HCT116 (cell line): ENCODE results near the gene GJC1.

Source experiments
- EZH2 ChIP-seq: fragments of 200-600 bp; sonication (generic); IDR thresholded peaks from 2 replicates; pipeline ENCODE4 v1.6.1; 2017; ENCODE audit warnings: antibody characterized with exemption, mixed run types
- POLR2A ChIP-seq: IDR thresholded peaks from 2 replicates; pipeline ENCODE4 v1.7.0; 2011; ENCODE audit warnings: borderline replicate concordance; ENCODE audit not compliant: insufficient read depth, insufficient read length; ENCODE audit errors: extremely low read depth
- POLR2AphosphoS5 ChIP-seq: IDR thresholded peaks from 2 replicates; pipeline ENCODE4 v1.6.1; 2011; ENCODE audit warnings: mild to moderate bottlenecking, low read depth, low read length, moderate library complexity
- RAD21 ChIP-seq: IDR thresholded peaks from 2 replicates; pipeline ENCODE4 v1.6.1; 2012; ENCODE audit warnings: low read depth, mild to moderate bottlenecking
- SIN3A ChIP-seq: IDR thresholded peaks from 2 replicates; pipeline ENCODE4 v1.6.1; 2012; ENCODE audit warnings: low read depth
- SP1 ChIP-seq: IDR thresholded peaks from 2 replicates; pipeline ENCODE4 v1.6.1; 2012; ENCODE audit warnings: low read depth
- SRF ChIP-seq: IDR thresholded peaks from 2 replicates; pipeline ENCODE4 v1.6.1; 2012; ENCODE audit warnings: low read depth
- TCF7L2 ChIP-seq: IDR thresholded peaks from 2 replicates; pipeline ENCODE4 v1.7.0; 2011; ENCODE audit warnings: borderline replicate concordance, inconsistent platforms; ENCODE audit not compliant: insufficient read depth, insufficient read length; ENCODE audit errors: extremely low read depth
- YY1 ChIP-seq: IDR thresholded peaks from 2 replicates; pipeline ENCODE4 v1.6.1; 2011; ENCODE audit warnings: low read length, low read depth, moderate library complexity, mild to moderate bottlenecking; ENCODE audit not compliant: insufficient replicate concordance; ENCODE audit errors: extremely low read depth
- TF ChIP-seq, protein P1 (sequence below), 3 experiments: fragments of 200-600 bp in 1 of 3; sonication (generic) in 1 of 3; IDR thresholded peaks in 2 of 3; conservative IDR thresholded peaks in 1 of 3; 2 replicates each; pipeline ENCODE4 v1.5.1; 2012 to 2017; ENCODE audit warnings: low read depth in 2 of 3, low read length in 2 of 3, antibody characterized with exemption in 1 of 3, borderline replicate concordance in 1 of 3, control low read depth in 1 of 3, mild to moderate bottlenecking in 1 of 3, mixed read lengths in 1 of 3, mixed run types in 1 of 3, moderate library complexity in 1 of 3; ENCODE audit not compliant: insufficient read depth in 1 of 3
- TF ChIP-seq, protein P2 (sequence below): IDR thresholded peaks from 2 replicates; pipeline ENCODE4 v1.6.1; 2012

GRCh38 chr17:44831371-44831770 lies 1.3 kb upstream of the GJC1 start:
- TF ChIP-seq, protein P1, sequence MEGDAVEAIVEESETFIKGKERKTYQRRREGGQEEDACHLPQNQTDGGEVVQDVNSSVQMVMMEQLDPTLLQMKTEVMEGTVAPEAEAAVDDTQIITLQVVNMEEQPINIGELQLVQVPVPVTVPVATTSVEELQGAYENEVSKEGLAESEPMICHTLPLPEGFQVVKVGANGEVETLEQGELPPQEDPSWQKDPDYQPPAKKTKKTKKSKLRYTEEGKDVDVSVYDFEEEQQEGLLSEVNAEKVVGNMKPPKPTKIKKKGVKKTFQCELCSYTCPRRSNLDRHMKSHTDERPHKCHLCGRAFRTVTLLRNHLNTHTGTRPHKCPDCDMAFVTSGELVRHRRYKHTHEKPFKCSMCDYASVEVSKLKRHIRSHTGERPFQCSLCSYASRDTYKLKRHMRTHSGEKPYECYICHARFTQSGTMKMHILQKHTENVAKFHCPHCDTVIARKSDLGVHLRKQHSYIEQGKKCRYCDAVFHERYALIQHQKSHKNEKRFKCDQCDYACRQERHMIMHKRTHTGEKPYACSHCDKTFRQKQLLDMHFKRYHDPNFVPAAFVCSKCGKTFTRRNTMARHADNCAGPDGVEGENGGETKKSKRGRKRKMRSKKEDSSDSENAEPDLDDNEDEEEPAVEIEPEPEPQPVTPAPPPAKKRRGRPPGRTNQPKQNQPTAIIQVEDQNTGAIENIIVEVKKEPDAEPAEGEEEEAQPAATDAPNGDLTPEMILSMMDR (IDR thresholded peaks at IDR 0.05 in 2 of 3, conservative IDR thresholded peaks at IDR 0.05 in 1 of 3; ENCODE audit: borderline replicate concordance in 1 of 3, insufficient read depth in 1 of 3, low read depth in 2 of 3, low read length in 2 of 3), result no peak
- no peak for TF ChIP-seq EZH2
- TF ChIP-seq POLR2A, result no peak
- no peak for TF ChIP-seq SIN3A
- TF ChIP-seq, protein P2, sequence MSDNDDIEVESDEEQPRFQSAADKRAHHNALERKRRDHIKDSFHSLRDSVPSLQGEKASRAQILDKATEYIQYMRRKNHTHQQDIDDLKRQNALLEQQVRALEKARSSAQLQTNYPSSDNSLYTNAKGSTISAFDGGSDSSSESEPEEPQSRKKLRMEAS, result no peak
- TF ChIP-seq TCF7L2, result no peak
- TF ChIP-seq SRF, result no peak
- TF ChIP-seq RAD21, result no peak
- TF ChIP-seq POLR2AphosphoS5, result no peak
- TF ChIP-seq YY1, result no peak
- no peak for TF ChIP-seq SP1
